ENCODE data around the gene RMI2.

Gene RMI2

DNA sequence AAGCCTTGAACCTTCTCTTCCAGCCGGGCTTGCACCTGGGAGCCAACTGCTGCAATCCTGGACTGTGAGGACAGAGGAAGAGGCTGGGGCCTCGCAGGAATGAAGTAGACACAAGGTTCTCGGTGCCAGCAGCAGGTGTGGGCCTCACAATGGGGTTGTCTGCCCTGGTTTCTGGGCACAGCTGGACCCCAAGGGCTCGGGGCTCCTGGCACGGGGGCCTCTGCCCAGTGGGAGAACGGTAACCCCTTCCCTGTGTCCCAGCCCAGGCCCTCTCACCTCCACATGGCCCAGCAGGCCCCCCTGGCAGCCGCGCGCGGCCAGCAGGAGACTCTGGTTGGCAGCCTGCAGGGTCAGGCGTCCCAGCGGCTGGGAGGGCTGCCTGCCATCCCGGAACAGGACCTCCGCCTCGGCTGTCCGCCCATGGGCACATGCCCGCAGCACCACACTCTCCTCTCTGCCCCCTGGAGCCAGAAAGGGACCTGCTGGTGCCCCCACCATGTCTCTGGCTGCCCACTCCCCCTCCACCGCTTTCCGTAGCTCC is 46.9 kb downstream of the RMI2 start:
- no peak overlapping the region for H3K27ac ChIP-seq (replicated peaks)
- TF ChIP-seq POLR2AphosphoS5 (IDR thresholded peaks at IDR 0.05; ENCODE audit: low read depth), result no peak
- TF ChIP-seq, protein P1, sequence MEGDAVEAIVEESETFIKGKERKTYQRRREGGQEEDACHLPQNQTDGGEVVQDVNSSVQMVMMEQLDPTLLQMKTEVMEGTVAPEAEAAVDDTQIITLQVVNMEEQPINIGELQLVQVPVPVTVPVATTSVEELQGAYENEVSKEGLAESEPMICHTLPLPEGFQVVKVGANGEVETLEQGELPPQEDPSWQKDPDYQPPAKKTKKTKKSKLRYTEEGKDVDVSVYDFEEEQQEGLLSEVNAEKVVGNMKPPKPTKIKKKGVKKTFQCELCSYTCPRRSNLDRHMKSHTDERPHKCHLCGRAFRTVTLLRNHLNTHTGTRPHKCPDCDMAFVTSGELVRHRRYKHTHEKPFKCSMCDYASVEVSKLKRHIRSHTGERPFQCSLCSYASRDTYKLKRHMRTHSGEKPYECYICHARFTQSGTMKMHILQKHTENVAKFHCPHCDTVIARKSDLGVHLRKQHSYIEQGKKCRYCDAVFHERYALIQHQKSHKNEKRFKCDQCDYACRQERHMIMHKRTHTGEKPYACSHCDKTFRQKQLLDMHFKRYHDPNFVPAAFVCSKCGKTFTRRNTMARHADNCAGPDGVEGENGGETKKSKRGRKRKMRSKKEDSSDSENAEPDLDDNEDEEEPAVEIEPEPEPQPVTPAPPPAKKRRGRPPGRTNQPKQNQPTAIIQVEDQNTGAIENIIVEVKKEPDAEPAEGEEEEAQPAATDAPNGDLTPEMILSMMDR (IDR thresholded peaks at IDR 0.05; ENCODE audit: insufficient read depth, low read length), result no peak
- TF ChIP-seq GABPA (IDR thresholded peaks at IDR 0.05; ENCODE audit: low read depth), result no peak
- TF ChIP-seq, protein P2, sequence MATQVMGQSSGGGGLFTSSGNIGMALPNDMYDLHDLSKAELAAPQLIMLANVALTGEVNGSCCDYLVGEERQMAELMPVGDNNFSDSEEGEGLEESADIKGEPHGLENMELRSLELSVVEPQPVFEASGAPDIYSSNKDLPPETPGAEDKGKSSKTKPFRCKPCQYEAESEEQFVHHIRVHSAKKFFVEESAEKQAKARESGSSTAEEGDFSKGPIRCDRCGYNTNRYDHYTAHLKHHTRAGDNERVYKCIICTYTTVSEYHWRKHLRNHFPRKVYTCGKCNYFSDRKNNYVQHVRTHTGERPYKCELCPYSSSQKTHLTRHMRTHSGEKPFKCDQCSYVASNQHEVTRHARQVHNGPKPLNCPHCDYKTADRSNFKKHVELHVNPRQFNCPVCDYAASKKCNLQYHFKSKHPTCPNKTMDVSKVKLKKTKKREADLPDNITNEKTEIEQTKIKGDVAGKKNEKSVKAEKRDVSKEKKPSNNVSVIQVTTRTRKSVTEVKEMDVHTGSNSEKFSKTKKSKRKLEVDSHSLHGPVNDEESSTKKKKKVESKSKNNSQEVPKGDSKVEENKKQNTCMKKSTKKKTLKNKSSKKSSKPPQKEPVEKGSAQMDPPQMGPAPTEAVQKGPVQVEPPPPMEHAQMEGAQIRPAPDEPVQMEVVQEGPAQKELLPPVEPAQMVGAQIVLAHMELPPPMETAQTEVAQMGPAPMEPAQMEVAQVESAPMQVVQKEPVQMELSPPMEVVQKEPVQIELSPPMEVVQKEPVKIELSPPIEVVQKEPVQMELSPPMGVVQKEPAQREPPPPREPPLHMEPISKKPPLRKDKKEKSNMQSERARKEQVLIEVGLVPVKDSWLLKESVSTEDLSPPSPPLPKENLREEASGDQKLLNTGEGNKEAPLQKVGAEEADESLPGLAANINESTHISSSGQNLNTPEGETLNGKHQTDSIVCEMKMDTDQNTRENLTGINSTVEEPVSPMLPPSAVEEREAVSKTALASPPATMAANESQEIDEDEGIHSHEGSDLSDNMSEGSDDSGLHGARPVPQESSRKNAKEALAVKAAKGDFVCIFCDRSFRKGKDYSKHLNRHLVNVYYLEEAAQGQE (IDR thresholded peaks at IDR 0.05; ENCODE audit: insufficient replicate concordance, low read depth), result no peak
- TF ChIP-seq SPI1 (IDR thresholded peaks at IDR 0.05; ENCODE audit: borderline replicate concordance, low read depth), result no peak
- DNase-seq (ENCODE audit: low read depth in 1 of 2, low spot score in 1 of 2), result no peak
- H3K27me3 ChIP-seq (ENCODE audit: insufficient read depth, poor library complexity, severe bottlenecking), result no peaks in the 10 kb centered on the region
- no peak overlapping the region for H3K4me3 ChIP-seq (replicated peaks; ENCODE audit: insufficient read depth, low read length)

GRCh38 chr16:11393366-11393765 is 48.1 kb downstream of the RMI2 start:
- DNase-seq (ENCODE audit: low read depth in 1 of 2, low spot score in 1 of 2), result no peak
- no peak overlapping the region for H3K4me3 ChIP-seq (replicated peaks; ENCODE audit: insufficient read depth, low read length)
- H3K27me3 ChIP-seq (ENCODE audit: insufficient read depth, poor library complexity, severe bottlenecking), result no peaks in the 10 kb centered on the region
- H3K27ac ChIP-seq (replicated peaks), result no peak overlapping the region
- TF ChIP-seq GABPA (IDR thresholded peaks at IDR 0.05; ENCODE audit: low read depth), result no peak
- TF ChIP-seq POLR2AphosphoS5 (IDR thresholded peaks at IDR 0.05; ENCODE audit: low read depth), result no peak
- TF ChIP-seq, protein P2 (IDR thresholded peaks at IDR 0.05; ENCODE audit: insufficient replicate concordance, low read depth), result no peak
- no peak for TF ChIP-seq SPI1 (IDR thresholded peaks at IDR 0.05; ENCODE audit: borderline replicate concordance, low read depth)
- TF ChIP-seq, protein P1 (IDR thresholded peaks at IDR 0.05; ENCODE audit: insufficient read depth, low read length), result no peak

DNA sequence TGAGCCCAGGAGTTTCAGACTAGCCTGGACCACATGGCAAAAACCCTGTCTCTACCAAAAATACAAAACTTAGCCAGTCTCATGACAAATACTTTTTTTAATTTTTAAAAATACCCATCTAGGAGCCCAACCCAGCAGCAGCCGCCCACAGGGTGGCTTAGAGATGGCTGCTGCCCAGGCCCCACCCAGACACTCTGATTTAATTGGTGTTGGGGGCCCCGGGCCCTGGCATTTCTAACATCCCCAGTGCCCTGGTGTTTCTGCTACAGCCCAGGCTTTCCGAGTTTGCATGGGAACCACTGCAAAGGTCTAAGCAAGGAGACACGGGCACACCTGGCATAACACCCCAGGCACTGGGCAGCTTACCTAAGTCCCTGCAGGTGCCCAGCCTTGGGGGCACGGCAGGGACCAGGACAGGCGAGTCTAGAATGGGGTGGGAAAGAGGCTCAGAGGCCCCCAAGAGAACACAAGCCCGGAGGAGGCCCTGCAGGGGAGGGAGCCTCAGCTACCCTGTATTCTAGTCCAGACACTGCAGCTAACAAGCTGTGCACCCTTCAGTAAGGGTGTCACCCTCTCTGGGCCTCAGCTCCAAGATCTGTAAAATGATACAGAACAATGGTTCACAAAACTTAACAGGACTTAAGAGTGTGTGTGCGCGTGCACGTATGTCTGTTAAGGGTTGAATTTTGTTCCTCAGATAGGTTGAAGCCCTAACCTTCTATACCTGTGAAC is 48.8 kb downstream of the RMI2 start:
- Histone ChIP-seq H3K4me3 (replicated peaks; ENCODE audit: insufficient read depth, low read length) (no peak overlapping the region), H3K27me3 (ENCODE audit: insufficient read depth, poor library complexity, severe bottlenecking) (no peaks in the 10 kb centered on the region), H3K27ac (replicated peaks) (no peak overlapping the region)
- TF ChIP-seq GABPA (IDR thresholded peaks at IDR 0.05; ENCODE audit: low read depth) (no peak), POLR2AphosphoS5 (IDR thresholded peaks at IDR 0.05; ENCODE audit: low read depth) (no peak), SPI1 (IDR thresholded peaks at IDR 0.05; ENCODE audit: borderline replicate concordance, low read depth) (no peak)
- TF ChIP-seq, protein P1 (IDR thresholded peaks at IDR 0.05; ENCODE audit: insufficient read depth, low read length), result no peak
- TF ChIP-seq, protein P2 (IDR thresholded peaks at IDR 0.05; ENCODE audit: insufficient replicate concordance, low read depth), result no peak
- DNase-seq (ENCODE audit: low read depth in 1 of 2, low spot score in 1 of 2), result no peak

Data from HL-60 (cell line).